ENCODE measurements around the gene WBP1.

GRCh38 chr2:74507926-74508520, 49.8 kb downstream of the WBP1 start:
- TF ChIP-seq CTCF (IDR thresholded peaks at IDR 0.05) = no peak
- no peak for TF ChIP-seq POLR2A (IDR thresholded peaks at IDR 0.05)

Measured in Peyer's patch (tissue), 4 donors.